ENCODE results near the gene CAMSAP1.

DNA sequence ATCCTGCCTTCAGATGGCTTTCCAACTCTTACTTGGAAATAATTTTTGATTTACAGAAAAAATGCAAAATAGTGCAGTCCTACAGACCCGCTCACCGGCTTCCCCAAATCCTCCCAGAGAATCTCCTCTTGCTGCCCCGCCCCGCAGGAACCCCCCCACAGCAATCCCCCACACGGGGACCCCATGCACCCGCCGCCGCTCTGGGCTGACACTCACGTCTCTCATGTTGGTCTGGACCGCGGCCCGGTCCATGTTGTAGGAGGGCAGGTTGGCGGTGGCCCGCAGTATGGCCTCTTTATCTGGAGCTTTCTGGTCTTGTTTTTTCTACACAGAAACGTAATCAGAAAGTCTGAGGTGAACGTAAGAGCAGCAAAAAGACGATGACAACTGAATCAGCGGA is 40.2 kb upstream of the CAMSAP1 start:
- TF ChIP-seq EZH2 (IDR thresholded peaks at IDR 0.05; ENCODE audit: insufficient read depth, poor library complexity, severe bottlenecking) (no peak), EZH2phosphoT487 (IDR thresholded peaks at IDR 0.05; ENCODE audit: insufficient read depth, low read depth) (no peak)

Measured in GM23248 (cell line).